Stimulated activated CD8-positive, alpha-beta memory T cell treated with anti-CD3 and anti-CD28 coated beads, Interleukin-15, amount 100 ng/mL, for 4 hours (primary cell): Measurements from ENCODE around the gene DUOXA2.

Experiments used
- DNase-seq, 2 donors: peaks; one replicate each; pipeline ENCODE4 v3.0.0-alpha.2; 2020; ENCODE audit warnings: low read depth in 2 of 2

The DUOXA2 gene

GRCh38 chr15:45136378-45136764 lies 22.2 kb downstream of the DUOXA2 start:
- DNase-seq = no peak

- DNase-seq = no peak
Observed at GRCh38 chr15:45137703-45138102, 23.6 kb downstream of the DUOXA2 start.

- DNase-seq = no peak
Observed at GRCh38 chr15:45138814-45139765, 25.0 kb downstream of the DUOXA2 start.

DNA sequence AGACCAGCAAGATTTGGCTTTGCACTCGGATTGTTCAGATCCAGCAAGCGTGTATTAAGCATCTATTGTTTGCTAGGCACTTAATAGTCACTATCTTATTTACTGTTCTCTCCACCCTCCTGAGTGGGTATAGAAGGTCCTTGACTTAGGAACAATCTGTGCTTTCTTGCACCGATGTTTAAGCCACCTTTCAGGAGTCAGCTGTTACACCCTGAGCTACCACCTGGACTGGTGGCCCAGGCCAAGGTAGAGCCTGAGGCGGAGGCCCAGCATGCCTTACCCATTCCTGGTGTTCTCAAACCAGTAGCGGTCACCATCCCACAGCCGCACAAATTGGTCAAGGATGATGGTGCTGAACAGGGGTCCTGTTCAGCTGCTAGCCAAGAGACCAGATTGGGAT lies 25.6 kb downstream of the DUOXA2 start:
- DNase-seq = no peak

DNA sequence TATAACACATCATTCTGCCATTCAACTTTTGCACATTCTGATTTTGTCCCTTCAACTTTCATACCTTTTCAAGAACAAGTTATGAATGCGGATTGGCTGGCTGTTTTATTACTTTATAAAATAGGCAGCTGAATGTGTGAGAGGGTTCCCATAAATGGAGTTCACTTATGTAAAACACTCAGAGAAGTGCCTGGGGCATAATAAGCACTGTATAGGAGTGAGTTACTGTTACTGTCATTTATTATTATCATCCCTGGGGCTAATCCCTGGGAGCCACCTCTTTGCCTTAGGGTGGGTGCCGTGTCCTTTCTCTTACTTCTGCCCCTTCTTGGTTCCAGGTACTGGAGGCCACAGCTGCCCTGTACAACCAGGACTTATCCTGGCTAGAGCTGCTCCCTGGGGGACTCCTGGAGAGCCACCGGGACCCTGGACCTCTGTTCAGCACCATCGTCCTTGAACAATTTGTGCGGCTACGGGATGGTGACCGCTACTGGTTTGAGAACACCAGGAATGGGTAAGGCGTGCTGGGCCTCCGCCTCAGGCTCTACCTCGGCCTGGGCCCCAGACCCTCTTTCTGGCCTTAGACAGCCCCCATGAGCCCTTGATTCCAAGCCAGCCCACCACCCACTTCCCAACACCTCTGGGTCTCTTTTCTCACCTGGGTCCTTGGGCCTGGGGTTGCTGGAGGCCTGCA lies 26.6 kb downstream of the DUOXA2 start:
- DNase-seq = no peak

GRCh38 chr15:45141386-45141785 lies 27.3 kb downstream of the DUOXA2 start:
- DNase-seq = no peak

DNA sequence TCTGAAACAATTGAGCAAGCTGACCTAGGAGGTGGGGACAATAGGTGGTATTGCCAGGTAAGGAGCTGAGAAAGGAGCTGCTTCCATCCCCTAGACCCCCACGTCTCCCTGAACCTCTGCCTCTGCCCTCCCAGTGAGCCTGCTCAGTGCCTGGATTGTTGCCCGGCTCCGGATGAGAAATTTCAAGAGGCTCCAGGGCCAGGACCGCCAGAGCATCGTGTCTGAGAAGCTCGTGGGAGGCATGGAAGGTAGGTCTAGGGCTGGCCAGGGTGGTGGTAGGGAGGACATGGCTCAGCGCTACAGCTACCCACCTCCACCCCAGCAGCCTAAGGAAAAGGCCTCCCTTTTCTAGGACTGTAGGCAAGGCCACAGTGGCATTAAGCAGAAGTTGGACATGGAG lies 28.9 kb downstream of the DUOXA2 start:
- no peak for DNase-seq

GRCh38 chr15:45143946-45144345 lies 29.8 kb downstream of the DUOXA2 start:
- no peak for DNase-seq

DNA sequence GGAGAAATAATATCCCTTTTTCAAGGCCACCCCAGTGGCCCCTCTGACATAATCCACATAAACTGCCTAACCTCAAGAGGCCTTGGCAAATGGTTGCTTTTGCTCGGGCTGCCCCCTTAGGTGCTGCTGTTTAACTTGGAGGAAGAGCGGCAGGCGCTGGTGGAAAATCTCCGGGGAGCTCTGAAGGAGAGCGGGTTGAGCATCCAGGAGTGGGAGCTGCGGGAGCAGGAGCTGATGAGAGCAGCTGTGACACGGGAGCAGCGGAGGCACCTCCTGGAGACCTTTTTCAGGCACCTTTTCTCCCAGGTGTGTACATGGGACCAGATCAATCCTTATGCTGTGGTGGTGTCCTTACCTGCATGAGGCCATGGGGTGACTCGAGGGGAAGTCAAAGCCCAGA lies 30.6 kb downstream of the DUOXA2 start:
- no peak for DNase-seq

- no peak for DNase-seq
Observed at GRCh38 chr15:45146405-45146804, 32.3 kb downstream of the DUOXA2 start.

DNA sequence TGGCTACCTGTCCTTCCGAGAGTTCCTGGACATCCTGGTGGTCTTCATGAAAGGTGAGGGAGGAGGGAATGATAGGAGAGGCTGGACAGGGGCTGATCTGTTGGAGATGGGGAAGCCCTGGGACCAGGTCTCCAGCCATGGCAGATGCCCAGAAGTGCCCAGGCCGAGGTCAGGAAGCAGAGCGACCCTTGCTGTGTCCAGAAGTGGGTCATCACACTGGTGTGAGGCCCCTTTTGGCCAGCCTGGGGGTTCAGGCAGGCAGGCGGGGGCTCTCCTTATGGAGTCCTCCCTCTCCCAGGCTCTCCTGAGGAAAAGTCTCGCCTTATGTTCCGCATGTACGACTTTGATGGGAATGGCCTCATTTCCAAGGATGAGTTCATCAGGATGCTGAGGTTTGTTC lies 33.5 kb downstream of the DUOXA2 start:
- no peak for DNase-seq

DNA sequence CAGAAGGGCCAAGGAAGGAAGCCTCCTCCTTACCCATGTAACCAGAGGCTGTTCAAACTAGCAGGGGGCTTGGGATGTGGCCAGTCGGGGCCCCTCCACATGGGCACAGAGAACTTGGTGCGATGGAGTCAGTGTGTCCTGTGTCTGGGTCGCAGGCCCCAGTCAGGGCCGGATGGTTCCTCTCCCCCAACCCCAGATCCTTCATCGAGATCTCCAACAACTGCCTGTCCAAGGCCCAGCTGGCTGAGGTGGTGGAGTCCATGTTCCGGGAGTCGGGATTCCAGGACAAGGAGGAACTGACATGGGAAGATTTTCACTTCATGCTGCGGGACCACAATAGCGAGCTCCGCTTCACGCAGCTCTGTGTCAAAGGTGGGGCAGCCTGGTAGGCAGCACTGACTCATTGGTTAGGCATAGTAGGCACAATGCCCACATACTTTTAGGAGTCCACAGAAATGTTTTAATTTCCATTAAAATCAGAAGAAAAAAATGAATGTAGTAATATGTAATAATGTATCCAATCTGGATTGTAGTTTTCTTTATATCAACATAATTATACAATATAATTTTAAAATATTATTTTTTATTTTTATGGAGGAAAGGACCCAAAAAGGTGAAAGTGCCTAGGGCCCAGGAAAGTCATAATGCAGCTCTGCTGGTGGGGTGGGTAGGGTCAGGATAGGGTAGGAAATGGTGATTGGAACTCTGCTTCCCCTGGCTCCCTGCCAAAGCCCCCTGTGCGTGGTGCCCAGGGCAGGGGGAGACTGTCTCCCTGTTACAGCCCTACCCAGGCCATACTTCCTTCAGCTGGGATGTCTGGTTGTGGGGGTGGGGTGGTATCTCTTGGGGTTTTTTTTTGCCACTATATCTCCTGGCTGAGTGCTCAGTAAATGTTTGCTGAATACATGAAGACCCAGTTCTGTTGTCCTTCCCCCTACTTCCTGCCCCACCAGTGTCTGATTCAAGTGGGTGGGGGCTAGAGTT lies 34.2 kb downstream of the DUOXA2 start:
- DNase-seq = no peak

GRCh38 chr15:45149060-45149459 lies 34.9 kb downstream of the DUOXA2 start:
- DNase-seq = no peak

DNA sequence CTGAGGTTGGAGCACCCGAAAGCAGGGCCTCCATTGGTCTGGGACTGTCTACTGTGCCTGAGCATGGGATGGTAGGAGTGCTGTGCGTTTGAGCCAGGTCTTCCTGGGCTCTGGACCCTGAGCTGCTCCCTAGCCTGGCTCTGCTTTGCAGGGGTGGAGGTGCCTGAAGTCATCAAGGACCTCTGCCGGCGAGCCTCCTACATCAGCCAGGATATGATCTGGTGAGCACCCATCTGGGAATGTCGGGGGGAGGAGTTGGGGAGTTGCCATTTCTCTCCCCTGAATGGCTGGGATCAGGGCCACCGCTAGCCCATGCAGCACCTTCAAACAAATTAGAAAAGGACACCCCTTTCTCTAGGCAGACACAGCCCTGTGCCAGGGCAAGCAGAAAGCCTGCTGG lies 36.4 kb downstream of the DUOXA2 start:
- no peak for DNase-seq

DNA sequence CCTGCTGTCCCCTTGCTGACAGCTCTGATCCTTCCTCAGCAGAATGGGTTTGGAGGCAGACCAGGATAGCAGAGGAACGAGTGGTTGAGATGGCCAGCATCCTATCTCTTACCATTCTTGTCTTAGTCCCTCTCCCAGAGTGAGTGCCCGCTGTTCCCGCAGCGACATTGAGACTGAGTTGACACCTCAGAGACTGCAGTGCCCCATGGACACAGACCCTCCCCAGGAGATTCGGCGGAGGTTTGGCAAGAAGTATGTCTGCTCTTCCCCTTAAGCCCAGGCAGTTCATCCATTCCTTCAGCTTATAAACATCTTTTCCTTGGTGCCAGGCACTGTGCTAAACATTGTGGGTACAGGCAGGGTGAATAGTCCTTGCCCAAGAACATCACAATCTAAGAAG lies 36.9 kb downstream of the DUOXA2 start:
- DNase-seq = no peak

GRCh38 chr15:45151998-45152828 lies 38.1 kb downstream of the DUOXA2 start:
- no peak for DNase-seq

DNA sequence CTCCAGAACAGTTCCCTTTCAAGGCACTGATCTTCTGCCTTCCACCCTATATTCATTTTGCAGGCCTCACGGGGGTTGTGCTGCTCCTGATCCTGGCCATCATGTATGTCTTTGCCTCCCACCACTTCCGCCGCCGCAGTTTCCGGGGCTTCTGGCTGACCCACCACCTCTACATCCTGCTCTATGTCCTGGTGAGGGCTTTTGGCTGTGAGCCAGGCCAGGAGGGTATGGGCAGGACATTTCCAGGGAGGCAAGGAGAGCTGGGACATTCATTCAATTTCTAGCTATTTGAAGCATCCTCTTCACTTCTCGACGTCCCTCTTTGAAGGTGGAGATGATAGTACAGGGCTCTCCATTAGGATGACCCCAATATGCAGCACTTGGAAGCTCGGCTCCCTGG lies 41.6 kb downstream of the DUOXA2 start:
- DNase-seq = no peak

- no peak for DNase-seq
Observed at GRCh38 chr15:45156744-45157455, 42.8 kb downstream of the DUOXA2 start.

DNA sequence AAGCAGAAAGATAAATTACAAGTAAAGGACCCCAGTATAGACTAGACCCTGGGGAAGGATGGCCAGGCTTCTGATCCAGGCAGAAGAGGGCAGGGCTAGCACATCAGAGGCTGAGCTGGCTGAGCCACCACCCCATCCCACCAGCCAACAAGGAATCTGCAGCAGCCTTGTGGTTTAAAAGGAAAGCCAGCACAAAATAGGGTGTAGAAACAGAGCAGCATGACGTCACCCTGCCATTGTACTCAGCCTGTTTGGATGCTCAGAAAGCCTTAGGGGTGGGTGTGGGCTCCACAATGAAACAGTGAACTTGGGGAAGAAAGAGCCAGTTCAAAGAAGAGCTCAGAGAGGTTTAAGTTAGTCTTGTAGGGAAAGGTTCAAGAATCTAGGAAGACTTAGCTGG lies 43.8 kb downstream of the DUOXA2 start:
- no peak for DNase-seq

DNA sequence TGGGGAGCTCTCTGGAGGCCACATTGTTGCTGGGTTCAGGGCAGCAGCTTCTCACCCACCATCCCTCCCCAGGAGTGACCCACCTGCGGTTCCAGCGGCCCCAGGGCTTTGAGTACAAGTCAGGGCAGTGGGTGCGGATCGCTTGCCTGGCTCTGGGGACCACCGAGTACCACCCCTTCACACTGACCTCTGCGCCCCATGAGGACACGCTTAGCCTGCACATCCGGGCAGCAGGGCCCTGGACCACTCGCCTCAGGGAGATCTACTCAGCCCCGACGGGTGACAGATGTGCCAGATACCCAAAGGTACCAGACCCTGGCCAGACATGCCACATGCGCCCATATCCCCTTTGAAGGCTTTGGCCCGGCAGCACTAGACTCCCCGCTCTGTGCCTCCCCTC lies 47.5 kb downstream of the DUOXA2 start:
- DNase-seq = no peak
